Inflammatory macrophage treated with lipopolysaccharide for 1 hour (primary cell): ENCODE measurements around the gene SPTB.
A peak's percentile ranks its signal among the peaks of the same experiment; 100 is the strongest.

Experiments used
- DNase-seq, 2 donors: peaks; one replicate each; pipeline ENCODE4 v3.0.0-alpha.2; 2020 to 2022

SPTB gene

DNA sequence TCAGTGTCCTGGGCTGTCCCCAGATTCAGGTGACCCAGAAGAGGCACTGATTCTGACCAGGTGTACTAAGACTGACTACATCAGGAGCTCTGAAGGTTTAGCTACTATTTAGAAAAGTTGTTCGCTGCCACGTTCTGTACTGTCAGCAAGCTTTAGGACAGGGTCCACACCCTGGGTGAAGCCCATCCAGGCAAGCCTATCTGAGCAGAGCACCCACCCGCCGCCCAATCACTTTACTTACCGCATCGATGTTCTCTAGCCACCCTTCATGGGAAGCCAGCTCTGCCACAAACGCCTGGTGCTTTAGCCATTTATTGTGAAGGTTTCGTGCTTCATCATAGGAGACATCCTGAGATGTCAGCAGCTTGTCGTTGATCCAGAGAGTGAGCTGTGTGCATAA lies 95.7 kb downstream of the SPTB start:
- no peak for DNase-seq

DNA sequence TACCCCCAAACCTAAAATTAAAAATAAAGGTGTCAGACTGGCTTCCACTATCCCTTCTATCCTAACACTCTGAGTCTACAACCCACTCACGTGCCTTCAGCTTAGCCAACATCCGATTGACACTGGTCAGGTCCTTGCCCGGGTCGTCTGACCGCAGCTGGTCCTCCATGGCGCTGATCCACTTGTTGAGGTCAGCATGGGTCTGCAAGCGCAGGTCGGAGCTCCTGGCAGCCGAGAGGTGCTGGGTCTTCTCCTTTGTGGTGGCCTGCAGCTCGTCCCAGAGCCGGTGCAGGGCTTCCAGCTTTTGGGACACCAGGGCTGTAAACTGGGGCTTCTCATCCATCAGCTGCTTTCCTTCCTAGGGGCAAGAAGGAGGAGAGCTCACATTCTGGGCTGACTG lies 97.5 kb downstream of the SPTB start:
- DNase-seq, result no peak

DNA sequence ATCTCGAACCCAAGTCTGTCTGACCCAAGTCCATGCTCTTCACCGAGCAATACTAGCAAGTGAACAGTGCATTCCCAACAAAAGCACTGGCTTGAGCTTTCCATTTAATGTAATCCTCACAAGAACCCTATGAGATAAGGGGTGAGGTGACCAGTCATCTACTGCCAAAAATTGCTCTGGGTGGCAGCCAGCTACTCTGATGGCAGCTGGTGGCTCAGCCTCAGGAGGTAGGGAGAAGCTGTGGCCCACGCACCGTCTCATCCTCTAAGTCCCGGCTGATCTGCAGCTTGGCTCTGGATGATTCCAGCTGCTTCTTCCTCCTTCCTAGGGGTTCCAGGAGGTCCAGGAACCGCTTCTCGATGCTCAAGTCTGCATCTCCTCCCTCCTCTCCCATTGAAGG lies 100.2 kb downstream of the SPTB start:
- no peak for DNase-seq

DNA sequence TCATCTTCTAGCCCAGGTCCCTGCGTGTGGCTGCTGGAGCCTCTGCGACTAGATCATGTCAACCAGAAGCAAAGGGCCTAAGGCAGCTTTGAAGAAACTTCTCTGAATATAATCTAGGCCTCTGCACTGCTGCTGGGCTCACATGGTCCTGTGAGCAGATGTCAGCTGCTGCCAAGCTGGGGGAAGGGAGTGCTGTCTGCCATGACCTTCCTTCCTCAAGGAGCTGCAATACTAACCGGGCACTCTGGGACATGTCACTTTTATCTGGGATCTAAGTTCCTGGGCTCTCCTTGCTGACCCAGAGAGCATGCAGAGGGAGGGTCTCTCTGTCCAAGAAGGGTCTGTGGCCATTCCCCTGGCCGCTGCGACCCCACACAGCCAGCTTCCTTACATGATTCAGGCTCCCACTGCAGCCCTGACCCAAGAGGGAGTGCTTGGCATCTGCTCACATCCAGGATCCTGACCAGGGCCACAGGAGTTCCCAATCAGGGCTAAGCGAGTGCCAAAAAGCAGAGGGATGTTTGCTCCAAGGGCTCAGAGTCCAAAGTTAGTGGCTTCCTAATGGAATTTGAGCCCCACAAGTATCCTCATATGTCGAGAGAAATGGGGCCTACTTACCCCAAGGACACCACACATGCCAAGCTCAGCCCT lies 101.5 kb downstream of the SPTB start:
- DNase-seq, result no peak

DNA sequence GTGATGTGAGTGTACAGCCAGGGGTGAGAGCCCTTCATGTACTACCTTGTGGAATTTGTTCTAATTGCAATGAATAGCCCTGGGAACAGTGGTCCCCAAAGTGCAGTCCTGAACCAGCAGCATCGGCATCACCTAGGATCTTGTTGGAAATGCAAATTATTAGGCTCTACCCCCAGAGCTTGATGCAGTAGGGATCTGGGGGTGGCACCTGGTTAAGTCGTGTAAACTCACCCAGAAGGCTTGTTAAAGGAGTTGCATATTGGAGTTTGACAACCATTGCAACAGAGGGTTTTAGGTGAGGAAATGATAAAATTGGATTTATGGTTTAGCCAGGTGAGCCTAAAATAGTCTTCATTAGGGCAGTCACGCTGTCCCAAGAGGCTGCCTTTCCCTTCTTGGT lies 102.2 kb downstream of the SPTB start:
- DNase-seq, result no peak

DNA sequence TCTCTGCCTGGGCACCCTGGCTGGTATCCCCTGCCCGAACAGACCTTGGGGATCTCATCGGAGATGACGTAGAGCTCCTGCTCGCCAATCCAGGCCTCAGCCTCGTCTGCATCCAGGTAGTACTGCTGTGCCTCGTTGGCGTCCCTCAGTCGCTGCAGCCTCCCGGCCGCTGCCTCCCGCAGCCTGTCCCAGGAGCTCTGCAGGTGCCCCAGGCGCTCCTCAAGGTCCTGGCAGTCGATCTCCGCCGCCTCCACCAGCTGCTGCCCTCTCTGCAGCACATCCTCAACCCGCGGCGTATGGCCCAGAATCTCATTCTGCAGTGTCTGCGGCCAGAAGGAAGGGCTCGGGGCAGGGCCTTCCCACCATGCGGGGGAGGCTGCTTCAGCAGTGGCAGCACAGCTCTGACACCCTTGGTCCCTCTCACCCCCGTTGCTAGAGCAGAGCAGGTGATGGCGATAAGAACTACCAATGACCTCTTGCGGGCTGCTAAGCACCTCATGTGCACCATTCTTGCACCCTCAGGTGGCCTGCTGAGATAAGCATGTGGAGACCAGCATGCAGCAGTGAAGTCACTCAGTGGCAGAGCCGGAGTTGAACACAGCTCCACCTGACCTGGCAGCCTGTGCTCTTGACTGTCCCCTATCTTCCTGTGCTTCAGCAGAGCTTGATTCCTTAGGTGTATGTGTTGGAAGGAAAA lies 104.5 kb downstream of the SPTB start:
- no peak for DNase-seq

DNA sequence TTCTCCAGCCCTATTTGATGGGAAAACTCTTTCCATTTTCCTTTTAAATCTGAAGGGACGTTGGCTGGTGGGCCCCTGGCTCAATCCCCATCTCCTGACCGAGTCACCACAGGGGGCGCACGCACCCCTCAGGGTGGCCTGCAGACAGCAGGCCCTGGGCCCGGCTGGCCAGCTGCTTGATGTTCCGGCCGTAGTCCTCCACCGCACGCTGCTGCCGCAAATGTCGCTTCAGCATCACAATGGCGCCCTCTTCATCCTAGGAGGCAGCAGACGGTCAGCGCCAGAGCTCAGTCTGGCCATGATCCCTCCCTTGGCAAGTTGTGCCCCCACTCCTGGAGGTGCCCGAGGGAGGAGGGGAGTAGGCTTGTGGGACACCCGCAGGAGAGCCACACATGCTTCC lies 105.4 kb downstream of the SPTB start:
- no peak for DNase-seq

DNA sequence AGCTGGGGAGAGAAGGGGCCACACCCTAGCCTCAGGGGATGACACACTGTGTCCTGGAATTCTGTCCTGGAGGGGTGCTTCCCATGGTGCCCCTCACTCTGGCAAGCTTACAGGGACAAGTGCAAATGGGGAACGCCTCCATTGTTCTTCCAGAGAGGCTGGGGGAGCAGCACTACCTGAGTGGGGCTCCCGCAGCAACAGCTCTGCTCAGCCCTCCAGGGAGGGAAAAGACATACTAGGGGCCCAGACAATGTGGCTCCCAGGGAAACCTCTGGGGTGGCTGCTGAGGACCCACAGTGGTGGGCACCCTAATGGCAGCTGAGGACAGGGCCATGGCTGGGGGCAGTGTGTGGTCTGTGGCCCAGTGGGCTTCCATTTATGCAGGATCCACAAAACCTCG lies 106.1 kb downstream of the SPTB start:
- no peak for DNase-seq

DNA sequence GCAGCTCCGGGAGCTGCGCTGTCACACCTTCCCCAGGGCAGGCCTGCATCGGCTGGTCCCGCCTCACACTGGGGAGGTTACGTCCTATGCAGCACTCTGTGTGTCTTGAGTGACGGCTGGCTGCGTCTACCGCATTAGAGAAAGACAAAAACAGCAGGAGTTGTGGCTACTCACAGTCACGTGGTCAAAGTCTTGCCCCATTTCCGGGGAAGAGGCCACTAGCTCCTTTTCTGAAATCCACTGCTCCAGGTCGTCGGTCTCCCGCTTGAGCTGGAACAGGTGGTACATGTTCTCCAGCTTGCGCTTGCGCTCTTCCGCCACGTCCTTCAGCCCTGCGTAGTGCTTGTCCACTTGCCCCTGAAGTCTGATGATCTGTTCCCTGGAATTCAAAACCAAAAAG lies 106.7 kb downstream of the SPTB start:
- DNase-seq, result no peak

DNA sequence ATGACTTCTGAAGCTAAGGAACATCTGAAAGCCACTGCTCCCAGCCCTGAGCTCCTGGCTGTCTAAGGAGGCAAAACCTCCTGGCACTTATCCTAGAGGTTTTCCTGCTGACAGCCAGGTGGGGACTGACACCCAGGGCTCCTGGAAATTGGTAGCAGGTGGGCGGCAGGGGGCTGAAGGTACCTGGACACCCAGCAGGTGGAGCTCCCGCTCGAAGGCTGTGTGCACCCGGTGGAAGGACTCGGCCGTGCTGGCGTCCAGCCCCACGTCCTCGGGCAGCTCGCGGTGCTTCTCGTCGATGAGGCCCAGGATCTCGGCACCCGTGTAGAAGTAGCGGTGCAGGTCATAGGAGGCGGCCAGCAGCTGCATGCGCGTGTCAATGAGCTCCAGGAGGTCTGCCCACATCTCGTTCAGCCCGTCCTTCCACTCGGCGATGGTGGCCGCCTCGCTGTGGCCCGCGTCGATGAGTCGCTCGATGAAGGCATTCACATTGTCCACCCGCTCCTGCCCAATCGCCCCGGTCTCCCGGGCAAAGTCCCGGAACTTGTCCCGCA lies 107.2 kb downstream of the SPTB start:
- DNase-seq, result no peak

DNA sequence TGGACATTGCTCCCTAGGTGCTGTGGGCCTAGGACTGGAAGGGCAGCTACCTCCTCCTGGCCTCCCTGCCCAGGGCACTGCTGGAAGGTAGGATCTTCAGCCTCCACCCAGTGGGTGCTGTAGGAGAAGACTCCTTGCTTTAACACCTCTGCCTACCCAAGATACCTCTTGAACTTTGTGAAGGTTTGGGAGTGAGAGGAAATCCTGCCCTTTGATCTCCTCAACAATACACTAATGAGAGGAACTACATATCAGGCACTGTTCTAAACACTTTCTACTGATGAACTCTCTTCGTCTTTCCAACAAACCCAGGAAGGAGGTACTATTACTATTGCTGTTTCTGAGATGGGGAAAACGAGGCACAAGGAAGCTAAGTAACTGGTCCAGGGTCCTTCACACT lies 108.5 kb downstream of the SPTB start:
- no peak for DNase-seq

DNA sequence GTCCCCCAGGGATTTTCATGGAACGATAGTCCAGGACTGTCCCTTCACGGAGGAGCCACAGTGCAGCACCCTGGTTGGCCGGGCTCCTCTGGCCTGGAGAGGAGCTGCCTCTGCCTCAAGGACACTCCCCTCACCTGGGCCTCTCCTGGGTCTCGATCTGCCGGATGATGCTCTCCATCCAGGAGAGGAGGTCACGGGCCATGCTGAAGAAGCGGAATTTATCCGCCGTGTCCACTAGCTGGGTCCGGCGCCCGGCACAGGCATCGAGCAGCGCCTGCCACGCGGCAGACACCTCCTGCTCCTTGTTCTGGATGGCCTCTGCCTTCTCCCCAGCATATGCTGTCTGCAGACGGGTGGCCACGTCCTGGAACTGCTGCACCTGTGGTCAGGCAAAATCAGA lies 109.0 kb downstream of the SPTB start:
- no peak for DNase-seq

DNA sequence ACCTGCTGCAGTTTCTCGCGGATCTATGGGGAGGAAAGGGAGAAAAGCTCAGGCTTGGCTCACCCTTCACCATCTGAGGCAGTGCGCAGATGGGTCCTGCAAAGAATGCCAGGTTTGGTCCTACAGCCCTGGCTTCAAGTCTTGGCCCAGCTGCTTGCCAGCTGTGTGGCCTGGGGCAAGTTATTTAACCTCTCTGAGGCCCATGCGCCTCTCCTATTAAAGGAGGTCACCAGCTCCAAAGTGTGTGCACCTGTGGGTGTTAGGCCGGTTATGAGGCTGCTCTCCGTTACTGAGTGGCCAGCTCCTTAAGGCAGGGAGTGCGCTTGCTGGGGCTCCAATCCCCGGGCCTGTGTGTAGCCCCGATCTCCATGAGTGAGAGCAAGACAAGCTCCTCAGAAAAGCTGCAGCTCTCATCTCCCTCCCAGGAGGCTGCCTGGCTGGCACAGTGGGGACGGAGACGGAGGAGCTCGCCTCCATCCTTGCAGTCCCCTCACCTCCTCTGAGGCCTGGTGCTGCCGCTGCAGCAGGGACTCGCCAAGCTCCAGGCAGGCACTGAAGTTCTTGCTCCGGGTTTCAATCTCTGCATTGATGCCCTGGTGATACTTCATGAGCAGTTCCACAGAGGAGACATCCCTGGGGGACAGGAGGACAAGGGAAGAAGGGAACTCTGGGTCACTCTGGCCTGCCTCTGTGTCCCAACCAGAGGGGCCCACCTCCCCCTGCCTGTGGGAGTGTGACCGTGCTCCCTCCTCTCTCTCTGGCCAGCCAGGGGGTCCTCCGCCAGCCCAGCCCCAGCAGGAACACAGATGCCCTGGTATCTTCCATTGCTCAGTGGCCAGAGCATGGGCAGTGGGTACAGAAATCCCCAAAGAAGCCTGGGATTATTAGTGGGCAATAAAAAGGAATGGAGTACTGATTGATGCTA lies 110.3 kb downstream of the SPTB start:
- no peak for DNase-seq

DNA sequence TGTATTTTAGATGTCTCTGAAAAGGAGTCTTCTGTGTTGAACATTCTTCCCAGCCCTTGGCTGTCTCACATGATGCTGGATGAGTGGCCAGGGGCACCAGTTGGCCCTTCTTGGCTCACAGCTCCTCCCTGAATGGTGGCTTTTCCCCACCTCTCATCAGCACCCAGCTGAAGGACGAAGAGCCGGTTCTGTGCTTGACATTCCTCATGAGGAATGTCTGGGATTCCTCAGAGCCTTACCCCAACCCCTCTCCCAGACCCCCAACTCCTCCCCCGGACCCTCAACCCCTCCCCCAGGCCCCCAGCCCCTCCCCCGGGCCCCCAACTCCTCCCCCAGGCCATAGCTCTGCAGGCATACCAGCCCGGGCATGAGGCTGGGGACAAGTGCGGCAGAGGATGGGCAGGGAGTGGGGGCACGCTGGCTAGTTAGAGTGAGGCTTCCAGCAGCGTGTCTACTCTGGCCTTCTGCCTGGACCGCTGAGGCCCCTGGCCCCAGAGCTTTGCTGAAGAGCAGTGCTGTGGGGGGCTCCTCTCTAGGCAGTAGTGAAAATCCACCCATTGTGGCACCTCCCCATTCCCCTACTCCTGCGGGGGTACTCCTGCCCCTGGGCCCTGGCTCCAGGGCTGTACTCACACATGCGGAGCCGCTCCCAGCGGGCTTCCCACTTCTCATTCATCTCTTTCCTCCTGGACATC lies 111.2 kb downstream of the SPTB start:
- no peak for DNase-seq

DNA sequence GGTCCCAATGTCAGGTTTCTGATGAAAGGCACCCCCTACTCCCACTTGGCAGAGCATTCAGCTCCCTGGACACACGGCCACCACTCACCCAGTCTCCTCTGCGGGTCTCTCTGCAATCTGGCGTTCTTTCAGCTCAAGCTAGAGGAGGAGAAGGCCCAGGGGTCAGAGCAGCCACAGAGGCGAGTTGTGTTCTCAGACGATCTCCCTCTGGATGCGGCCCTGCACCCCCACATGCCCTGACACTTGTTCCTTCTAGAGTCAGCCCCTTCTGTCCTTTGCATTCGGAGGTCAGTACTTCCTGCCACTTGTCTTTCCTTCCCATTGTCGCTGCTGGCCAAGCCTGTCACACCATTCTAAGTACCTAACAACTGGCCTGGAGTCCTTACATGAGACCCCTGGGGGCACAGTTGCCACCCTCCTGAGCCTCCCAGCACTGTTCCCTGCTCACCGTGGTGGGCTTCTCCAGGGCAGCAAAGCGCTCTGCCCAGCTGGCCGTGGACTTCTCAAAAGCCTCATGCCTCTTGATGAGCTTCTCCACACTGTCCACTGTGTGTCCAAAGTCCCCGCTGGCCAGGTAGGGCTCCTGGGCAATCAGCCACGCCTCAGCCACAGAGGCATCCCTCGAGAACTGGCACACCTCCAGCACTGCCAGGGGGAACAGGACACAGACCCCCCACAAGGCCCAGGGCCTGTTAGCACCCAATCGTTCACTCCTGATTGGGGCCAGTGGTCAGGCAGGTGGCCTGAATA lies 112.3 kb downstream of the SPTB start:
- DNase-seq, result no peak

DNA sequence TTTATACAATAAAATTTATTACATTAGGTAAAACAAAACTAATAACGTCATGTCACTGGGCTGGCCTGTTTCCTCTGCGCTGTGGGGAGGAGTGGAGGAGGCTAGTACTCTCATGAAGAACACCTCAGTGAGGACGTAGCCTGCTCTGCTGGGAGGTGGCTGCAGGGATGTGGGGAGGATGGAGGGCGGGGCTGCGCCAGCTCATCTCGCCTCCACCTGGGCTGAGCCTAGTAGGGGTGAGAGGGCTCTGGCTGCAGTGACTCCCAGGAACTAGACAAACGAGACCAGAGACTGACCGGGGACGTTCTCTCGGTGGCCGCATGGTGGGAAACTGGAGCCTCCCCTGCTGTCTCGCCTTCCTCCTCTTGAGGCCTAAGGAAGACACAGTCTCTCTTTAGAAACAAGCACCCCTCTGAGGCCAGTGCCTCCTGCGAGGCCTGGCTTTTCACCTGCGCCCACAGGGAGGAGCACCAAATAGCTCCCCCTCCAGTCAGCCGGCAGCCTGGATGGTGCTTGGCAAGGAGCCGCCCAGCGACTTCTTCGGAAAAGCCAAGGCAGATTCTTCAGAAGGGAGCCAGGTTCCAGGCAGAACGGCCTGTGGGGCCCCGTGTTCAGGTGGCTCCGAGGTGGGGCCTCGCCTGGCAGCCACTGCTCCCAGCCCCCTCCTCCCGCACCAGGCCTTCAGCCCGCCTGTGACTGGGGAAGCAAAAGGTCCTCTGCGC lies 113.1 kb downstream of the SPTB start:
- no peak for DNase-seq

DNA sequence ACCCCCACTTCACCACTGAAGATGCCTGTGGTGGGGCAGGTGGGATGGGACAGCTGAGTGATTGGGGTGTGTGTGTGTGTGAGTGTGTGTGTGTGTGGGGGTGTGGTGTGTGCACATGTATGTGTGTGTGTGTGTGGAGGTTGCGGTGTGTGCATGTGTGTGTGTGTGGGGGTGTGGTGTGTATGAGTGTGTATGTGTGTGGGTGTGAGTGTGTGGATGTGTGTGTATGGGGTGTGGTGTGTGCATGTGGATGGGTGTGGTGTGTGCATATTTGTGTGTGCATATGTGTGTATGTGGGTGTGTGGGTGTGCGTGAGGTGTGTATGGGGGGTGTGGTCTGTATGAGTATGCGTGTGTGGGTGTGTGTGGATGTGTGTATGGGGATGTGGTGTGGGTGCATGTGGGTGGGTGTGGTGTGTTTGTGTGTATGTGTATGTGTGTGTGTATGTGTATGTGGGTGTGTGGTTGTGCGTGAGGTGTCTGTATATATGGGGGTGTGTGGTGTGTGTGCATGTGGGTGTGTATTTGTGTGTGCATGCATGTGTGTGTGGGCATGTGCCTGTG lies 113.9 kb downstream of the SPTB start:
- no peak for DNase-seq

DNA sequence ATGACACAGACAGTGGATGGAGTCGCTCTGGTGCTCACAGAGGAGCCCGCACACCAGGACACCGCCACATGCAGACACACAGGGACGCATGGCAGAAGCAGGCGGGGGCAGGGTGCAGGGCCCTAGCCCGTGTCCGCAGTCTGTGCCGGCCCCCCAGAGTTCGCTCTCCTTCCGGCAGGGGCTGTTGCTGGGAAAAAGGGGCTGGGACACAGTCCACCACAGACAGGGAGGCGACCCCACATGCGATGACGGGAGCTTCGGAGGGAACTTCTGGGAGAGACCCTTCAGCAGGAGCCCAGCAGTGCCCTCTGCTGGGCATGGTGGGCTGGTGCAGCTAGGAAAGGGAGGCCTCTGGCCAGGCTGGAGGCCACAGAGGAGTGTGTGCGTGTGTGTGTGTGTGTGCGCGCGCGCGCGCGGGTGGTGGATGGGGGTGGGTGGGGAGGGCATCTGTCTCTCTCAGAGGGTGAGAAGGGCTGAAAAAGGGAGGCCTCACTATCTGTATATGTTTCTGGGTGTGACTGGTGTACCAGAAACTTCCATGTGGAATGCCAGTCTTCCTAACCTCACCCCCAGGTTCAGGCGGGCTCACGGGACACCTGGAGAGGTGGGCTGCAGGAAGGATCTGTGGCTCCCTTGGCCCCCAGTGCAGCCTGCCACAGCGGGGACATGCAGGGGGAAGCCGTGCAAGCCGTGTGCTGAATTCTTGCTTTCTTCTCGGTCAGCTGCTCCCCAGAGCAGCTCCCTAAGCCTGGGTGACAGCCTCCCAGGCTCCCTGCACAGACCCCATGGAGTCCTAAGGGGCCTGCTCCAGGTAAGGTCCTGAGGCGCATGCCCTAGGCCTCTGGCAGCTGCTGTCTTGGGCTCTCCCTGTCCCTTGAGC lies 114.8 kb downstream of the SPTB start:
- DNase-seq, result peak; percentile 24 to 82

DNA sequence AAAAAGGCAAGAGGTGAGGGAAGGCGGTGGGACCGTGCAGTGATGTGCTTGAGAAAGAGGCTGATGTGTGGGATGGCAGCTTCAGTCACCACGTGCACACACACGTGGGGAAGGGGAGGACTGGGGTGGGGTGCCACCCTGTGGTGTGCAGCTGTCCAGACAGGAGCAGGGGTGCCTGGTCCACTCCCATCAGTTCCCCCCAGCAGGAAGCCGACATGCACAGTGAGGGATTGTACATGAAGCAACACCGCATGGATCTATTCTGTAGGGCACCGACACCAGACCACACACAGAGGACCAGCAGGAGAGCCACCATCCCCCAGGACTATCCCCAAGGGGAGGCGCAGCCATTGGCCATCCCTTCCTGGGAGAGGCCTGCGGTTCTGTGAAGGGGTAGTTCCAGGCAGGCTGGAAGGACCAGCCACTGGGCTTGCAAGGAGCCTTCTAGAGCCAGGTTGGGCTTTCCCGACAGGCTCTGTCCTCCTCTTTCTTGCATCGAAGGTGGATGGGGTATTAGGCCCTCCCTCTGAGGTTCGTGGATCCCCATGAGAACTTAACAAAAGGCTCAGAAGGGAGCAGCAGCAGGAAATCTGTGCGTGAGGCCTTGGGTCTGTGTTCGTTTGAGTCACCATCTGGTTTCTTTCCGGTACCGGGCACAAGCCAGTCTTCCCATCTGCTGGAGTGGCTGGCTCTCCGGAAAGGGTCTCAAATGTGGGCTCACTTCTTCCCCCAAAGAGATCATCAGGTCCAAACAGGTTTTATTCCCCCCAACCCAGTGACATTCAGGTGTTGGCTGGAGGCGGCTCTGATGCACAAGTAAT lies 115.7 kb downstream of the SPTB start:
- no peak for DNase-seq
